ENCODE measurements around the gene LRRC10.

LRRC10 gene

GRCh38 chr12:69570545-69571399 is 39.9 kb downstream of the LRRC10 start:
- peak in 17 of 58 donors; percentile 0 to 40 (median 11) for DNase-seq

GRCh38 chr12:69570000-69570516 is 40.6 kb downstream of the LRRC10 start:
- DNase-seq: no peak

- no peak for DNase-seq
Measured at GRCh38 chr12:69569236-69569635, 41.5 kb downstream of the LRRC10 start.

- no peak for DNase-seq
Measured at GRCh38 chr12:69566603-69567002, 44.1 kb downstream of the LRRC10 start.

GRCh38 chr12:69563166-69563762 is 47.4 kb downstream of the LRRC10 start:
- DNase-seq: no peak

Measured in anterior cingulate cortex (tissue), 58 donors.